ENCODE results near the gene SNED1. TPM values are rescaled to one million over a fixed set of nuclear protein-coding genes. Genes with fewer than 3 reads are reported as not detected.

The SNED1 gene
- total RNA-seq, 4 donors from 2014 or later, result 5.6 to 31.9 (median 13.2) TPM

- 79% methylated on average over 6 of the region's 6 CpGs for WGBS
- no peaks in the 10 kb centered on the region for H3K9me3 ChIP-seq
- TF ChIP-seq EP300 (IDR thresholded peaks at IDR 0.05), result no peak
- no peak for TF ChIP-seq CTCF (IDR thresholded peaks at IDR 0.05)
- no peak for TF ChIP-seq POLR2A (IDR thresholded peaks at IDR 0.05)
- TF ChIP-seq POLR2AphosphoS5 (IDR thresholded peaks at IDR 0.05), result no peak
- no peak for DNase-seq (ENCODE audit: low spot score in 2 of 2)
- no peaks in the 10 kb centered on the region for H3K4me1 ChIP-seq
- H3K36me3 ChIP-seq, result peaks cover 40% of the 10 kb centered on the region
- H3K27ac ChIP-seq, result no peak overlapping the region
- H3K27me3 ChIP-seq, result no peaks in the 10 kb centered on the region
- H3K4me3 ChIP-seq, result no peak overlapping the region
These were observed 49.0 kb downstream of the SNED1 start for GRCh38 chr2:241047253-241048010.

GRCh38 chr2:241048149-241048948 is 49.9 kb downstream of the SNED1 start:
- Histone ChIP-seq H3K36me3 (peaks cover 50% of the 10 kb centered on the region), H3K27ac (no peak overlapping the region), H3K27me3 (no peaks in the 10 kb centered on the region), H3K4me1 (no peaks in the 10 kb centered on the region), H3K4me3 (no peak overlapping the region), H3K9me3 (no peaks in the 10 kb centered on the region)
- DNase-seq (ENCODE audit: low spot score in 2 of 2), result peak in 1 of 2 donors; percentile 58
- no peak for TF ChIP-seq POLR2AphosphoS5 (IDR thresholded peaks at IDR 0.05)
- no peak for TF ChIP-seq CTCF (IDR thresholded peaks at IDR 0.05)
- TF ChIP-seq POLR2A (IDR thresholded peaks at IDR 0.05), result no peak
- TF ChIP-seq EP300 (IDR thresholded peaks at IDR 0.05), result no peak
- WGBS, result 91% methylated on average over 30 of the region's 30 CpGs

GRCh38 chr2:241048949-241049343 is 50.5 kb downstream of the SNED1 start:
- Histone ChIP-seq H3K4me1 (no peaks in the 10 kb centered on the region), H3K4me3 (no peak overlapping the region), H3K36me3 (peaks cover 56% of the 10 kb centered on the region), H3K9me3 (no peaks in the 10 kb centered on the region), H3K27ac (no peak overlapping the region), H3K27me3 (no peaks in the 10 kb centered on the region)
- 58% methylated on average over 2 of the region's 11 CpGs for WGBS
- peak in 1 of 2 donors; percentile 52 for DNase-seq (ENCODE audit: low spot score in 2 of 2)
- TF ChIP-seq POLR2A (IDR thresholded peaks at IDR 0.05), result no peak
- TF ChIP-seq POLR2AphosphoS5 (IDR thresholded peaks at IDR 0.05), result no peak
- TF ChIP-seq CTCF (IDR thresholded peaks at IDR 0.05), result no peak
- TF ChIP-seq EP300 (IDR thresholded peaks at IDR 0.05), result no peak

GRCh38 chr2:241049739-241050623 is 51.6 kb downstream of the SNED1 start:
- Histone ChIP-seq H3K9me3 (no peaks in the 10 kb centered on the region), H3K36me3 (peaks cover 57% of the 10 kb centered on the region), H3K27me3 (no peaks in the 10 kb centered on the region), H3K27ac (no peak overlapping the region), H3K4me1 (no peaks in the 10 kb centered on the region), H3K4me3 (no peak overlapping the region)
- WGBS, result 68% methylated on average over 29 of the region's 38 CpGs
- no peak for DNase-seq (ENCODE audit: low spot score in 2 of 2)
- no peak for TF ChIP-seq CTCF (IDR thresholded peaks at IDR 0.05)
- no peak for TF ChIP-seq POLR2A (IDR thresholded peaks at IDR 0.05)
- no peak for TF ChIP-seq EP300 (IDR thresholded peaks at IDR 0.05)
- TF ChIP-seq POLR2AphosphoS5 (IDR thresholded peaks at IDR 0.05), result no peak

Data from suprapubic skin (tissue), 4 donors.